ENCODE data around the gene OR52I2.

Gene OR52I2

DNA sequence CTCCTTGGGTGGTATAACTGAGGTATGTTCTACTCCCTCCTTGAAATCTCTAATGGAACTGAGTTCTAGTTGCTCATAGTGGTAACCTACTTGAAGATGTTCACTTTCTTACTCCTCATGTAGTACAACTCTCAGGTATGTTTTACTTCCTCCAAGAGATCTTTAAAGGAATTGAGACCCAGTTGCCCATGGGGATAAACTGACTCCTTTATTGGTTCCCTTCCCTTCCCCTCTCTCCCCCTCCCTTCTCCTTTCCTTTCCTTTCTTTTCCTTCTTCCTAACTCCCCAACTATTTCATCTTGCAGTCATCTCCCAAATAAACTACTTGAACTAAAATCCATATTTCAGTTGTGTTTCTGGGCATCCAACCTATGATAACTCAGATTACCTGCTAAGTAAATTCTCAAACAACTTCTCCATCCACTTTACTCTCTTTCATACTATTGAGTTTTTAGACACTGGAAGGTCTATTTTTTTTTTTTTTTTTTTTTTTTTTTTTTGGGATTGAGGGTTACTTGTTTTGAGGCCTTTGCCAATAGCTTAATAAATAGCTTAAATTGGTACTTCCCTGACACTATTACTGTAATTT lies 34.4 kb downstream of the OR52I2 start:
- TF ChIP-seq, protein P1, sequence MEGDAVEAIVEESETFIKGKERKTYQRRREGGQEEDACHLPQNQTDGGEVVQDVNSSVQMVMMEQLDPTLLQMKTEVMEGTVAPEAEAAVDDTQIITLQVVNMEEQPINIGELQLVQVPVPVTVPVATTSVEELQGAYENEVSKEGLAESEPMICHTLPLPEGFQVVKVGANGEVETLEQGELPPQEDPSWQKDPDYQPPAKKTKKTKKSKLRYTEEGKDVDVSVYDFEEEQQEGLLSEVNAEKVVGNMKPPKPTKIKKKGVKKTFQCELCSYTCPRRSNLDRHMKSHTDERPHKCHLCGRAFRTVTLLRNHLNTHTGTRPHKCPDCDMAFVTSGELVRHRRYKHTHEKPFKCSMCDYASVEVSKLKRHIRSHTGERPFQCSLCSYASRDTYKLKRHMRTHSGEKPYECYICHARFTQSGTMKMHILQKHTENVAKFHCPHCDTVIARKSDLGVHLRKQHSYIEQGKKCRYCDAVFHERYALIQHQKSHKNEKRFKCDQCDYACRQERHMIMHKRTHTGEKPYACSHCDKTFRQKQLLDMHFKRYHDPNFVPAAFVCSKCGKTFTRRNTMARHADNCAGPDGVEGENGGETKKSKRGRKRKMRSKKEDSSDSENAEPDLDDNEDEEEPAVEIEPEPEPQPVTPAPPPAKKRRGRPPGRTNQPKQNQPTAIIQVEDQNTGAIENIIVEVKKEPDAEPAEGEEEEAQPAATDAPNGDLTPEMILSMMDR (IDR thresholded peaks at IDR 0.05; ENCODE audit: control extremely low read depth, extremely low read depth, low read depth, missing control alignments): no peak
- ChIA-PET CTCF (interaction anchor here (1.3 to 2.4 kb wide), 2 partner anchors 10 to 21 kb away, joined by 3 to 9 read pairs; partner anchors contain the start of gene OR51D1), POLR2A (no interaction called here)
- DNase-seq (ENCODE audit: extremely low spot score): no peak

DNA sequence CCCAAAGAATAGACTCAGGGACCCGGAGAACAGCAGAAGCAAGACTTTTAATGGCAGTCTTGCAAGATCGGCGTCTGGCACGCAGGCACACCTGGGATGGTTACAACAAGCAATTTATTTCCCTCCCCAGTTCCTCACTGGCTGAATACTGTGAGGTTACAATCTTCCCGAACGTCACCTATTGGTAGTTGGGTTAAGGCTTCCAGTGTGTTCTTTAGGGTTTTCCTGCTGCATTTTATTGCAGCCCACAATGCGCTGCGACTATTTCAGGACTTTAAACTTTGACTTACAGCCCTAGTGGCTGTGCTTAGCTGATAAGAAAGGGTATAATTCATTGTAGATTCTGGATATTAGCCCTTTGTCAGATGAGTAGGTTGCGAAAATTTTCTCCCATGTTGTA lies 38.0 kb downstream of the OR52I2 start:
- CTCF ChIA-PET: interaction anchor here (1.3 to 1.9 kb wide), 2 partner anchors 9 to 17 kb away, joined by 3 to 6 read pairs; partner anchors contain the start of gene OR51D1
- POLR2A ChIA-PET: no interaction called here
- DNase-seq (ENCODE audit: extremely low spot score): no peak
- TF ChIP-seq, protein P1 (IDR thresholded peaks at IDR 0.05; ENCODE audit: control extremely low read depth, extremely low read depth, low read depth, missing control alignments): no peak

DNA sequence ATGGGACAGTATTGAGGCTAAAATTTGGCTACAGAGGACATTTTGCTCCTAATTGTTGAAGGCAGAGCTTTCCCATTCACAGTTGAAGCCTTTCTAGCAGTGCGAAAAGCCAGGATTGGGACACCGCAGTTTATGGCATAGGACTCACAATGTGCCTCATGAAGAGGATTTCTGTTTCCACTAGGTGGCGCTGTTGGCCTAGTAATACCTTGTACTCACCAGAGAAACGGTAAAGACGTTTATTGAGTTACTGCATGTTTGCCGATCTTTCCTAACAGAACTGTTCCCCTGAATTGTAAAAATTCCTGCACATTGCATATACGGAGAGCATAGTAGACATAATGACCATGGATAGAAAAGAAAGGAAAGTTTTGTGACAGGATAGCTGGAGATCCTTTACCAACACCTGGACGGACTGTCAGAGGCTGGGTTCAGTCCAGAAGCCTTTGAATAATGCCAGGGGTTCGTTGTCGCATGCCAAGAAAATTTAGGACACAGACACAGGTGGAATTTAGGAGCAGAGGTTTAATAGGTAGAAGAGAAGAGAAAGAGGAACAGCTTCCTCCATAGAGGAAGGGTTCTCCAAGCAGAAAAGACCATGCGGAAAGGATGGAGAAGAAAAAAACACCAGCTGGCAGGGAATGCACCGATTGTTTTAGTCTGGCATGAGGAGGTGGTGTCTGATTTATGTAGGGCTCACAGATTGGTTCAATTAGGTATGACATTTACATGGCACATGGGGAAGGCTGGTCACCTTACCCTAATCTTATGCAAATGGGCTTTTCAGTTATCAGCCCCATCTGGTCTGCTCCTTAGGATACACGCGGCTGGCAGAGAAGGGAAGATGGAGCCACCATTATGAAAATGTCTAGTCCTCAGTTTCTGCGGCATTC lies 44.9 kb downstream of the OR52I2 start:
- no peak for DNase-seq (ENCODE audit: extremely low spot score)
- ChIA-PET CTCF (interaction anchor here (0.9 to 8.2 kb wide), 7 partner anchors 10 to 439 kb away, joined by 3 to 73 read pairs (median 3); partner anchors contain the start of gene OR51D1), POLR2A (no interaction called here)
- TF ChIP-seq, protein P1 (IDR thresholded peaks at IDR 0.05; ENCODE audit: control extremely low read depth, extremely low read depth, low read depth, missing control alignments): peak; percentile 60

DNA sequence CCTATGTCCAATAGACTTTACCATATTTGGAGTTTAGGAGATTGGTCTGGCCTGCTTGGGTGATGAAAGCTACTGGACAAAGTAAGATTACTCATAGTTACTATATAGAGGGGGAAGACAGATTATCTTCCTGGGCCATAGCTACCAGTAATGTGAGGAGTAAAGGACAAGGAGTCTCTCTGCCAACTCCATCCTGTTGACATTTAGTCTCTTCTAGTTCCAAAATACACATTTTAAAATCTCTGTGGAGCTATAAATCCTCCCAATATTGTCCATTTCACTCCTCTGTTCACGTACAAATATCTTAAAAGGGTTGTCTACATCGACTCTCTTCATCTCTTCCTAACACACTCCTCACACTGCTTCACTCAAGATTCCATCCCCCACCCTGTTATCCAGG lies 54.6 kb downstream of the OR52I2 start:
- no peak for DNase-seq (ENCODE audit: extremely low spot score)
- POLR2A ChIA-PET: no interaction called here
- TF ChIP-seq, protein P1 (IDR thresholded peaks at IDR 0.05; ENCODE audit: control extremely low read depth, extremely low read depth, low read depth, missing control alignments): no peak
- CTCF ChIA-PET: interaction anchor here (0.5 to 3.6 kb wide), 33 partner anchors 10 to 369 kb away, joined by 3 to 73 read pairs (median 5); partner anchors contain the start of gene TRIM68

DNA sequence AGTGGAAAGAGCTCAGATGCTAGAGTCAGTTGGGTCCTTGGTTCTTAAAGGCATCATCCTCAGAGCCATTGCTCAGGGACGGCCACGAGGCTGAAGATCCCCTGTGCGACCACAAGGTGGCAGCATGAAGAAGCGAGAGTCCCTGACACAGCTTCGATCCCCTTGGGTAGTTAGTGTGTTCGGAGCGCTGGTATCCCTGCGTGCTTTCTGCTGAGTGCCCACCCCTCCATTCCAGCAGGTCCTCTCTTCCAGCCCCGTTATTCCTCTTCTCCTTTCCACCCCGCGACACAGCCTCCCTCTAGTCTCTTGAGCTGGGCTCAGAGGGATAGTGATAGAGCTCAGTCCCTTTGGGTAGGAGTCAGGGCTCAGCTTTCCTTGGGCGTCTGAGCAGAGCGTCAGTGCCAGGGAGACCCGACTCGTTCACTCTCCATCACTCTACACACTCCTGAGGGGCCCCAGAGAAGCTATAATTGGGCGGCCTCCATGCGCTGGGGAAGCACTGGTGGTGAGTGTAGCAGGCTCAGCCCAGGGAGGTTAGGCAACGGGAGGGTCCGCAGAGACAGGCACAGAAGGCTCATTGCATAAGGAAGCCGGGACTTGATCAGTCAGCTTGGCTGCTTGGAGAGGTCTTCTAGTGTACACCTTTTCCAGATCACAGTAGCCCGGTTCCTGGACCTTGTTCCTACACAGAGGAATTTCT lies 55.6 kb downstream of the OR52I2 start, which contains the start of gene OR51D1:
Gene OR51D1, plus strand, starts transcription at position 516 of the 700 bp plus-strand sequence. CDS start 2,314 bp downstream, outside the sequence.
- TF ChIP-seq, protein P1 (IDR thresholded peaks at IDR 0.05; ENCODE audit: control extremely low read depth, extremely low read depth, low read depth, missing control alignments): peak; percentile 94
- CTCF ChIA-PET: interaction anchor here (0.5 to 3.6 kb wide), 43 partner anchors 9 to 1716 kb away, joined by 3 to 73 read pairs (median 4); partner anchors contain the start of genes MMP26, OR51E2 and TRIM68
- POLR2A ChIA-PET: no interaction called here
- peak; percentile 72 for DNase-seq (ENCODE audit: extremely low spot score)

DNA sequence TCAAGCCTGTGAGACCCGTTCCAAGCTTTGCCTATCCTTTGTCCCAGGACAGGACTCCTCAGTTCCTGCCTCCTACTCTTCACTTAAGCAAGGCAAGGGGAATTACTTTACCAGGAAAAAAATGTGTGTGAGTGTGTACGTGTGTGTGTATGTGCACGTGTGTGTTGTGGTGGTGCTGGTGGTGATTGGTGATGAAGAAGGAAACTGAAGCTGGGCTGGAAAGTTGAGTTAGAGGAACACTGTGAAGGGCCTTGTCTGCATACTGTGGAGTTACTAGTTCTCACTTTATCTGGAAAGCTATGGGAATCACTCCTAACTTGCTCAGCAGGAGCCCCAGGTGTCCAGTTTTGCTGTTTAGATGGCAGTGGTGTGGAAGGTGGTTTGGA lies 56.1 kb downstream of the OR52I2 start:
- POLR2A ChIA-PET: no interaction called here
- TF ChIP-seq, protein P1 (IDR thresholded peaks at IDR 0.05; ENCODE audit: control extremely low read depth, extremely low read depth, low read depth, missing control alignments): no peak
- CTCF ChIA-PET: interaction anchor here (0.7 to 3.6 kb wide), 33 partner anchors 9 to 1716 kb away, joined by 3 to 73 read pairs (median 6); partner anchors contain the start of genes OR51E2 and TRIM68
- no peak for DNase-seq (ENCODE audit: extremely low spot score)
